GM23338 (cell line): ENCODE data around the gene PPP6R1. TPM values are rescaled to one million over a fixed set of nuclear protein-coding genes. Genes with fewer than 3 reads are reported as not detected.

ENCODE experiments used
- ATAC-seq: fragments of 200-7000 bp; cut with Tn5 transposase; 3 replicates; pipeline ENCODE4 v1.9.1; 2020
- DNase-seq: peaks from one replicate; pipeline ENCODE4 v3.0.0-alpha.2; 2015; ENCODE audit warnings: low spot score
- H2AFZ ChIP-seq: fragments of 200-600 bp; sonication (generic); 2 replicates; pipeline ENCODE4 v1.8.0; 2016; ENCODE audit warnings: antibody characterized with exemption, mild to moderate bottlenecking, moderate library complexity
- H3F3A ChIP-seq: fragments of 200-600 bp; sonication (generic); replicated peaks from 2 replicates; pipeline ENCODE4 v1.8.0; 2017; ENCODE audit warnings: antibody characterized with exemption, mixed run types, low read depth
- H3K27ac ChIP-seq: fragments of 200-600 bp; sonication (generic); 2 replicates; pipeline ENCODE4 v1.6.1; 2016; ENCODE audit warnings: low read depth
- H3K27me3 ChIP-seq: fragments of 200-600 bp; sonication (generic); 2 replicates; pipeline ENCODE4 v1.8.0; 2016; ENCODE audit warnings: mild to moderate bottlenecking, mixed run types, moderate library complexity; ENCODE audit not compliant: insufficient read depth
- H3K36me3 ChIP-seq: fragments of 200-600 bp; sonication (generic); 2 replicates; pipeline ENCODE4 v1.8.0; 2016; ENCODE audit warnings: mild to moderate bottlenecking; ENCODE audit not compliant: insufficient read depth
- H3K4me1 ChIP-seq: fragments of 200-600 bp; sonication (generic); 2 replicates; pipeline ENCODE4 v1.8.0; 2016; ENCODE audit warnings: mild to moderate bottlenecking, moderate library complexity; ENCODE audit not compliant: insufficient read depth
- H3K4me2 ChIP-seq: fragments of 200-600 bp; sonication (generic); 2 replicates; pipeline ENCODE4 v1.7.1; 2017; ENCODE audit warnings: mixed run types
- H3K4me3 ChIP-seq: fragments of 200-600 bp; sonication (generic); 2 replicates; pipeline ENCODE4 v1.6.1; 2016; ENCODE audit warnings: mixed run types
- H3K79me2 ChIP-seq: fragments of 200-600 bp; sonication (generic); replicated peaks from 2 replicates; pipeline ENCODE4 v1.8.0; 2017; ENCODE audit warnings: mild to moderate bottlenecking; ENCODE audit not compliant: insufficient read depth
- H3K9me2 ChIP-seq: fragments of 200-600 bp; sonication (generic); 2 replicates; pipeline ENCODE4 v1.8.0; 2017; ENCODE audit not compliant: insufficient read depth
- H4K20me1 ChIP-seq: fragments of 200-600 bp; sonication (generic); replicated peaks from 2 replicates; pipeline ENCODE4 v1.8.0; 2017; ENCODE audit warnings: mild to moderate bottlenecking; ENCODE audit not compliant: insufficient read depth
- H3K27ac Mint-ChIP-seq: 2 replicates; pipeline ENCODE4 v1.8.0; 2020; ENCODE audit warnings: inconsistent platforms, mild to moderate bottlenecking, moderate library complexity, mixed read lengths
- H3K27me3 Mint-ChIP-seq: 3 replicates; pipeline ENCODE4 v1.8.0; 2022; ENCODE audit warnings: low read depth, mild to moderate bottlenecking, moderate library complexity, mixed read lengths, inconsistent platforms; ENCODE audit not compliant: insufficient read depth, poor library complexity
- H3K36me3 Mint-ChIP-seq: 3 replicates; pipeline ENCODE4 v1.8.0; 2021; ENCODE audit warnings: low read depth, mild to moderate bottlenecking, inconsistent platforms, moderate library complexity, mixed read lengths
- H3K4me1 Mint-ChIP-seq: 3 replicates; pipeline ENCODE4 v1.8.0; 2020; ENCODE audit warnings: mild to moderate bottlenecking, inconsistent platforms, mixed read lengths
- H3K4me3 Mint-ChIP-seq: 3 replicates; pipeline ENCODE4 v1.8.0; 2021; ENCODE audit warnings: moderate library complexity, mild to moderate bottlenecking, inconsistent platforms, mixed read lengths
- H3K9me3 Mint-ChIP-seq: 3 replicates; pipeline ENCODE4 v1.8.0; 2020; ENCODE audit warnings: moderate library complexity, mild to moderate bottlenecking, inconsistent platforms, mixed read lengths
- CTCF ChIP-seq, 2 experiments: fragments of 200-600 bp in 1 of 2; sonication (generic) in 1 of 2; conservative IDR thresholded peaks; 2 replicates each; pipeline versions ENCODE4 v1.5.1 to v1.6.1; 2016 to 2017; ENCODE audit warnings: antibody characterized with exemption in 2 of 2, low read depth in 2 of 2, mild to moderate bottlenecking in 2 of 2, moderate library complexity in 1 of 2
- EZH2 ChIP-seq: fragments of 200-600 bp; sonication (generic); IDR thresholded peaks from one replicate; pipeline ENCODE4 v1.8.0; 2017; ENCODE audit warnings: antibody characterized with exemption, mild to moderate bottlenecking, low read depth; ENCODE audit not compliant: unreplicated experiment
- EZH2phosphoT487 ChIP-seq: fragments of 200-600 bp; sonication (generic); IDR thresholded peaks from one replicate; pipeline ENCODE4 v1.8.1; 2018; ENCODE audit warnings: antibody characterized with exemption; ENCODE audit not compliant: unreplicated experiment
- JUNB ChIP-seq: IDR thresholded peaks from one replicate; pipeline ENCODE4 v1.6.1; 2016; ENCODE audit warnings: antibody characterized with exemption; ENCODE audit not compliant: unreplicated experiment
- NANOG ChIP-seq: IDR thresholded peaks from 2 replicates; pipeline ENCODE4 v1.6.1; 2016; ENCODE audit warnings: antibody characterized with exemption, borderline replicate concordance
- POLR2AphosphoS5 ChIP-seq: IDR thresholded peaks from 2 replicates; pipeline ENCODE4 v1.6.1; 2016; ENCODE audit warnings: antibody characterized with exemption, low read depth
- STAT1 ChIP-seq: IDR thresholded peaks from one replicate; pipeline ENCODE4 v1.6.1; 2016; ENCODE audit warnings: antibody characterized with exemption; ENCODE audit not compliant: unreplicated experiment
- ZNF114 ChIP-seq: fragments of 250-450 bp; sonication (Bioruptor Pico); IDR thresholded peaks from 2 replicates; pipeline ENCODE4 v1.5.0; 2020; ENCODE audit warnings: mild to moderate bottlenecking, moderate library complexity
- ZNF331 ChIP-seq: fragments of 250-450 bp; sonication (Bioruptor Pico); IDR thresholded peaks from 2 replicates; pipeline ENCODE4 v1.5.0; 2020; ENCODE audit warnings: low read depth, mild to moderate bottlenecking, moderate library complexity
- polyA plus RNA-seq: library from polyadenylated mRNA; unstranded; fragments of >200 nt; fragmentation: Nextera tagmentation; extraction: Ambion mirVana; gene quantifications from 2 replicates; pipeline ENCODE4 v1.2.1, GENCODE V29; 2016
- total RNA-seq: library from RNA; depleted of rRNA; stranded (reverse); fragments of >200 nt; shearing (Covaris generic); gene quantifications from 2 replicates; pipeline ENCODE4 v1.2.3, GENCODE V29; 2014
- TF ChIP-seq, protein P1 (sequence below): IDR thresholded peaks from one replicate; pipeline ENCODE4 v1.6.1; 2018; ENCODE audit warnings: antibody characterized with exemption; ENCODE audit not compliant: unreplicated experiment
- TF ChIP-seq, protein P2 (sequence below): IDR thresholded peaks from 2 replicates; pipeline ENCODE4 v1.6.1; 2016; ENCODE audit warnings: antibody characterized with exemption

Gene PPP6R1
- total and polyA plus RNA-seq, 2 experiments from 2014 or later, result 22.2 to 70.8 TPM

GRCh38 chr19:55262359-55262758 is 3.5 kb upstream of the PPP6R1 start (continued):
- TF ChIP-seq, protein P1, sequence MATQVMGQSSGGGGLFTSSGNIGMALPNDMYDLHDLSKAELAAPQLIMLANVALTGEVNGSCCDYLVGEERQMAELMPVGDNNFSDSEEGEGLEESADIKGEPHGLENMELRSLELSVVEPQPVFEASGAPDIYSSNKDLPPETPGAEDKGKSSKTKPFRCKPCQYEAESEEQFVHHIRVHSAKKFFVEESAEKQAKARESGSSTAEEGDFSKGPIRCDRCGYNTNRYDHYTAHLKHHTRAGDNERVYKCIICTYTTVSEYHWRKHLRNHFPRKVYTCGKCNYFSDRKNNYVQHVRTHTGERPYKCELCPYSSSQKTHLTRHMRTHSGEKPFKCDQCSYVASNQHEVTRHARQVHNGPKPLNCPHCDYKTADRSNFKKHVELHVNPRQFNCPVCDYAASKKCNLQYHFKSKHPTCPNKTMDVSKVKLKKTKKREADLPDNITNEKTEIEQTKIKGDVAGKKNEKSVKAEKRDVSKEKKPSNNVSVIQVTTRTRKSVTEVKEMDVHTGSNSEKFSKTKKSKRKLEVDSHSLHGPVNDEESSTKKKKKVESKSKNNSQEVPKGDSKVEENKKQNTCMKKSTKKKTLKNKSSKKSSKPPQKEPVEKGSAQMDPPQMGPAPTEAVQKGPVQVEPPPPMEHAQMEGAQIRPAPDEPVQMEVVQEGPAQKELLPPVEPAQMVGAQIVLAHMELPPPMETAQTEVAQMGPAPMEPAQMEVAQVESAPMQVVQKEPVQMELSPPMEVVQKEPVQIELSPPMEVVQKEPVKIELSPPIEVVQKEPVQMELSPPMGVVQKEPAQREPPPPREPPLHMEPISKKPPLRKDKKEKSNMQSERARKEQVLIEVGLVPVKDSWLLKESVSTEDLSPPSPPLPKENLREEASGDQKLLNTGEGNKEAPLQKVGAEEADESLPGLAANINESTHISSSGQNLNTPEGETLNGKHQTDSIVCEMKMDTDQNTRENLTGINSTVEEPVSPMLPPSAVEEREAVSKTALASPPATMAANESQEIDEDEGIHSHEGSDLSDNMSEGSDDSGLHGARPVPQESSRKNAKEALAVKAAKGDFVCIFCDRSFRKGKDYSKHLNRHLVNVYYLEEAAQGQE, result no peak

DNA sequence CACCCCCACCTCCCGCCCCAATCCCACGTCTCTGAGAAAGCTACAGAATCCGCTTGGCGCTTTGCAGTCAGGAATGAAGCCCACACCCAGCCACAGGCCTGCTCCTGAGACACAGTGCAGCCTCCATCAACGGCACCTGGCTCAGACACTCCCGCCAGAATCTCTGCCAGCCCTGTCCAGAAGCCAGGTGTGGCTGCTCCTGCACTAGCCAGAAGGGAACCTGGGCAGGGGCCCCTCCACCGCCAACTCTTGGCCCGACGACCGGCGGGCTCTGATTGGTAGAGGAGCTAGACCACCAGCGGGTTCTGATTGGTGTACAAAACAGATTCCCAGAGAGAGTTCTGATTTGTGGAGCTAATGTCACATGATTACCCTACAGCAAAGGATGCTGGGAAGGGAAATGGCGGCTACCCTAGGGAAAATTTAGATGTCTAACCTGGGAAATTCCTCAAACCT is 2.9 kb upstream of the PPP6R1 start:
- H3K4me1 ChIP-seq, result peaks cover 11% of the 10 kb centered on the region
- H3K27ac ChIP-seq, result no peak overlapping the region
- TF ChIP-seq EZH2phosphoT487 (no peak), POLR2AphosphoS5 (peak; percentile 38; the same call in 1 of the 2 replicates)
- TF ChIP-seq, protein P2, sequence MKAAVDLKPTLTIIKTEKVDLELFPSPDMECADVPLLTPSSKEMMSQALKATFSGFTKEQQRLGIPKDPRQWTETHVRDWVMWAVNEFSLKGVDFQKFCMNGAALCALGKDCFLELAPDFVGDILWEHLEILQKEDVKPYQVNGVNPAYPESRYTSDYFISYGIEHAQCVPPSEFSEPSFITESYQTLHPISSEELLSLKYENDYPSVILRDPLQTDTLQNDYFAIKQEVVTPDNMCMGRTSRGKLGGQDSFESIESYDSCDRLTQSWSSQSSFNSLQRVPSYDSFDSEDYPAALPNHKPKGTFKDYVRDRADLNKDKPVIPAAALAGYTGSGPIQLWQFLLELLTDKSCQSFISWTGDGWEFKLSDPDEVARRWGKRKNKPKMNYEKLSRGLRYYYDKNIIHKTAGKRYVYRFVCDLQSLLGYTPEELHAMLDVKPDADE, result no peak
- Mint-ChIP-seq H3K27ac (no peak overlapping the region), H3K4me1 (peaks cover 23% of the 10 kb centered on the region), H3K27me3 (peaks cover 12% of the 10 kb centered on the region), H3K4me3 (no peak overlapping the region; the same call in 2 of the 3 replicates), H3K9me3 (peaks cover 6% of the 10 kb centered on the region), H3K36me3 (peaks cover 10% of the 10 kb centered on the region)
- H3K4me3 ChIP-seq, result no peak overlapping the region
- no peak overlapping the region for H2AFZ ChIP-seq
- H3K79me2 ChIP-seq, result peaks cover 18% of the 10 kb centered on the region
- DNase-seq, result peak; percentile 77
- no peaks in the 10 kb centered on the region for H3K27me3 ChIP-seq
- ATAC-seq, result no peak
- 0 out of 2 replicates have a peak, but pooled peaks cover 4% of the 10 kb centered on the region for H3K9me2 ChIP-seq
- peaks cover 13% of the 10 kb centered on the region; the same call in 1 of the 2 replicates for H4K20me1 ChIP-seq
- H3F3A ChIP-seq, result peaks cover 25% of the 10 kb centered on the region
- H3K4me2 ChIP-seq, result no peak overlapping the region
- H3K36me3 ChIP-seq, result no peaks in the 10 kb centered on the region

GRCh38 chr19:55259540-55260210 is 858 bp upstream of the PPP6R1 start:
- peaks cover 44% of the 10 kb centered on the region for H3K4me1 Mint-ChIP-seq
- ATAC-seq (peak; percentile 5), DNase-seq (peak; percentile 35)
- no peaks in the 10 kb centered on the region; the same call in 2 of the 3 replicates for H3K9me3 Mint-ChIP-seq
- H3K27me3 ChIP-seq, result no peaks in the 10 kb centered on the region
- H3K4me3 Mint-ChIP-seq, result peak overlapping the region; percentile 80
- H3K4me1 ChIP-seq, result peaks cover 17% of the 10 kb centered on the region
- H2AFZ ChIP-seq, result peak overlapping the region; percentile 88; the same call in 1 of the 2 replicates
- peaks cover 4% of the 10 kb centered on the region; the same call in 2 of the 3 replicates for H3K36me3 Mint-ChIP-seq
- peaks cover 25% of the 10 kb centered on the region for H3F3A ChIP-seq
- no peaks in the 10 kb centered on the region for H3K36me3 ChIP-seq
- H4K20me1 ChIP-seq, result peaks cover 32% of the 10 kb centered on the region
- 0 out of 2 replicates have a peak, but pooled peaks cover 4% of the 10 kb centered on the region for H3K9me2 ChIP-seq
- peak overlapping the region; percentile 96 for H3K27ac Mint-ChIP-seq
- peaks cover 35% of the 10 kb centered on the region for H3K79me2 ChIP-seq
- peak overlapping the region; percentile 98 for H3K4me2 ChIP-seq
- peak overlapping the region; percentile 90 for H3K4me3 ChIP-seq
- H3K27ac ChIP-seq, result peak overlapping the region; percentile 98
- H3K27me3 Mint-ChIP-seq, result peaks cover 12% of the 10 kb centered on the region
- TF ChIP-seq JUNB (no peak), ZNF114 (CRISPR knock-in tag) (no peak), CTCF (conservative IDR thresholded peaks at IDR 0.05; ENCODE audit: low read depth in 2 of 2) (no peak), EZH2 (no peak), POLR2AphosphoS5 (no peak), NANOG (no peak), STAT1 (no peak), ZNF331 (no peak), EZH2phosphoT487 (no peak)
- TF ChIP-seq, protein P2, result no peak
